GM12892 (cell line): ENCODE measurements around the gene RBFOX2.
"Not testable (repeated sequence)": the region's sequence is repeated elsewhere in the genome, so short reads cannot be mapped to it uniquely, and the experiment has no call there.

Experiments
- DNase-seq: peaks from one replicate; pipeline ENCODE4 v3.0.0; 2011; ENCODE audit not compliant: insufficient read length
- FAIRE-seq: peaks from 2 replicates; lab custom pipeline; 2011; peaks lifted over from hg19 to GRCh38; lab: Jason Lieb, UNC
- POLR2A ChIP-seq: IDR thresholded peaks from 2 replicates; pipeline ENCODE4 v1.6.1; 2011; ENCODE audit warnings: low read depth, low read length, control low read depth
- POLR2AphosphoS5 ChIP-seq: IDR thresholded peaks from 2 replicates; pipeline ENCODE4 v1.6.1; 2011; ENCODE audit warnings: low read depth, low read length, control low read depth
- TAF1 ChIP-seq: IDR thresholded peaks from 2 replicates; pipeline ENCODE4 v1.6.1; 2011; ENCODE audit warnings: low read depth, mild to moderate bottlenecking, control low read depth, low read length, borderline replicate concordance

RBFOX2 gene

DNA sequence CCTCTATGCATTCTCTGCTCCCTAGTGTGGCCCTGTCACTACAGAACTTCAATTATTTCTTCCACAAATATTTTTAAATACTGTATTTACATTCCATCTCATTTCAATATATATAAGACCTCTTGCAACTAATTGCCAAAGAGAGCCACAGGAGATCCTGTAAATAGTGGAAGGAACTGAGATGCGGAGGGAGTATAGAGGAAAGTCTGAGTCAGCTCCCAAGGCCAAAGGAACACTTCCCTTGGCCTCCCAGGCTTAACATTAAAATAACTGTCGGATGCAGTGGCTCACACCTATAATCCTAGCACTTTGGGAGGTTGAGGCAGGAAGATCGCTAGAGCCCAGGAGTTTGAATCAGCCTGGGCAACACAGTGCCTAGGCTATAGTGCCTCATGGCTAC lies 31.2 kb downstream of the RBFOX2 start:
- TF ChIP-seq POLR2A = no peak
- no peak for TF ChIP-seq TAF1
- no peak for TF ChIP-seq POLR2AphosphoS5
- FAIRE-seq = no peak

DNA sequence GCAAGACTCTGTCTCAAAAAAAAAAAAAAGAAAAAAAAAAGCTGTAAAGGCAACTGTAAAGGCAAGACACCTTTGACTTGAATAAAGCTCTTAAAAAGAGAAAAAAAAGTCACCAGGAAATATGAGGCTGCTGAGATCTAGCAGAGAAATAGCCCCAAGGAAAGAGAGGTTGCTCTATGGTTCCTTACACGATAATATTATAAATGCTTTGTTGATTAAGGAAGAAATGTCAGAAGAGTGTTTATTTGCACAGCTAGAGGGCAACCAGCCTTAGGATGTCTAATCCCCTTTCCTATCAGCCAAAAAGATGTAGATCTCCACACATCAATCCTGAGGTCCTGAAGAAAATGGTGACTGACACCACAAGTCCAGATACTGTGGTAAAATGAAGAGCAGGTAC lies 32.0 kb downstream of the RBFOX2 start:
- TF ChIP-seq POLR2AphosphoS5 (no peak), TAF1 (no peak), POLR2A (no peak)
- no peak for DNase-seq
- FAIRE-seq = no peak

More for the DNA sequence above, 31.2 kb downstream of the RBFOX2 start:
- DNase-seq = no peak

DNA sequence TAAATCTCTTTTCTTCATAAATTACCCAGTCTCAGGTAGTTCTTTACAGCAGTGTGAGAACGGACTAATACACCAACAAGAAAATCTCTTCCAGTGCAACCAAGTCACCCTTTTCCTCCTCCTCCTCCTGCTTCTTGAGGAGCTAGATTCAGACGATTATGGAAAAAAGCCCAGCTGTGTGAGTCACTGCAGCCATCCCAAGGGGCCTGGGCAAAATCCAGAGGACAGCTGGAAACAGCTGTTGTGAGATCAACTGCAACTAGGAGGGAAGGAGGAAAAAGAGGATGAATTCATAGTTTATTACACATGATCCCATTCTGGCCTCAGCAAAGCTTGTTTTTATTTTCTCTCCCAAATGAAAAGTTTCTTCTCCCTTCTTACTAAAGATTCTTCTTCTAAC lies 32.9 kb downstream of the RBFOX2 start:
- DNase-seq (no peak), FAIRE-seq (no peak)
- TF ChIP-seq POLR2A = no peak
- no peak for TF ChIP-seq TAF1
- no peak for TF ChIP-seq POLR2AphosphoS5

DNA sequence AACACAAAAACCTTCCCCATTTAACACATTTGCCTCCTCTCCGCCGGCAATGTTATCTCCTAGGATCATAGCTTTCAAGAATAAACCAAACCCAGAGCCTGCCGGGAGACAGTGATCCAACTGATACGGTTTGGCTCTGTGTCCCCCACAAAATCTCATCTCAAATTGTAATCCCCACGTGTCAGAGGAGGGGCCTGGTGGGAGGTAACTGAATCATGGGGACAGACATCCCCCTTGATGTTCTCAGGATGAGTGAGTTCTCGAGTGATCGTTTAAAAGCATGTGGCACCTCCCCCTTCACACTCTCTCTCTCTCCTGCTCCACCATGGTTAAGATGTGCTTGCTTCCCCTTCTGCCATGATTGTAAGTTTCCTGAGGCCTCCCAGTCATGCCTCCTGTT lies 33.3 kb downstream of the RBFOX2 start:
- no peak for TF ChIP-seq POLR2A
- no peak for TF ChIP-seq POLR2AphosphoS5
- no peak for TF ChIP-seq TAF1
- DNase-seq (no peak), FAIRE-seq (no peak)

DNA sequence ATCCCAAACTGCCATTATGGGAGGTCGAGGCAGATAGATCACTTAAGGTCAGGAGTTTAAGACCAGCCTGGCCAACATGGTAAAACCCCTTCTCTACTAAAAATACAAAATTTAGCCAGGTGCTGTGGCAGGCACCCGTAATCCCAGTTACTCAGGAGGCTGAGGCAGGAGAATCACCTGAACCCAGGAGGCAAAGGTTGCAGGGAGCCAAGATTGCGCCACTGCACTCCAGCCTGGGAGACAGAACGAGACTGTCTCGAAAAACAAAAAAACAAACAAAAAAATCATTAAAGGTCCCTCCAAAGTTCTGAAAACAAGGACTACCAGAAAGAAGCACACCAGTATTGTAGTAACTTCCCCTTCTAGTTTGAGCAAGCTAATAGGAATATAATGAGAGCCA lies 34.9 kb downstream of the RBFOX2 start:
- FAIRE-seq, DNase-seq: not testable (repeated sequence)

DNA sequence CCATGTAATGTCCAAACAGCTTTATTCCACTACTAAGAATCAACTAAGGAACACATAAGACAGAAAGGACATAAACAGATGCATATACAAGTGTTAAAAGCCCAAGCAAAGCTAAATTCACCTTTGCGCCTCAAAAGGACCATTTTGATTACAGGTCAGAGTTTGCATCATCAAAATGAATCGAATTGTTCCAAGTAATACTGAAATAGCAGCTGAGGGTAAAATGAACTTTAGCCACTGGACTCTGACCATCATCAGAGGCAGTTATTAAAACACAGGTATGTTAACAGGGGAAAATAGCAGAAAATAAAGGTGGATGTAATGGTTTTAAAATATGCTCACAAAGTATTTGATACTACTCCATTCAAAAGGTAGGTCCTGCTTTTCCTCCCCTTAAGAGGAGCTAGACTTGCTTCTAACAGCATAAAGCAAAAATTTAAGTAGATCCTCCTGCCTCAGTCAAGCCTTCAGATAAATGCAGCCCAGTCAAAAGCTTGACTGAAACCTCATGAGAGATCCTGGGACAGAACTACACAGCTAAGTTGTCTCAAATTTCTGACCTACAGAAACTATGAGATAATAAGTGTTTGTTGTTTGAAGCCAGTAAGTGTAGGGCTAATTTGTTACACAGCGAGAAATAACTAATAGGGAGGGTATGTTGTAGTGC lies 35.4 kb downstream of the RBFOX2 start:
- TF ChIP-seq POLR2A = no peak
- no peak for TF ChIP-seq POLR2AphosphoS5
- TF ChIP-seq TAF1 = no peak
- FAIRE-seq = no peak

DNA sequence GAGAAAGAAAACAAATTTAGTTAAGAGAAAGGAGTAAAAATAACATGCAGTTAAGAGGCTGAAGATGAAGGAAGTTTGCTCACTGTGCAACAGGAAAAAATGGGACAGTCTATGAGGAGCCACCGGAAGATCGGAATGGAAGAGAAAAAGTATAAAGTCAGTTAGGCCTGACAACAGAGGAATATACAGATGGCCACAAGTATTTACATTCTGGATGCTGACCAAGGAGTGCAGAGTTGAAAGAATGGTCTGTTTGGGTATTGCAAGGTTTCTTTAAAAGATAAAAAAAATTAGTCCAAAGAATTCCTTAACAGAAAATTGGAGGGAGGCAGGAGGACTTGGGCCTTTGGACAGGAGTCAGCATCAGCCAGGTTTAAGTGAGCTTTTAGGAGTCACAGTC lies 37.5 kb downstream of the RBFOX2 start:
- DNase-seq (no peak), FAIRE-seq (no peak)
- TF ChIP-seq POLR2A (no peak), POLR2AphosphoS5 (no peak), TAF1 (no peak)

More for the DNA sequence above, 35.4 kb downstream of the RBFOX2 start:
- no peak for DNase-seq

DNA sequence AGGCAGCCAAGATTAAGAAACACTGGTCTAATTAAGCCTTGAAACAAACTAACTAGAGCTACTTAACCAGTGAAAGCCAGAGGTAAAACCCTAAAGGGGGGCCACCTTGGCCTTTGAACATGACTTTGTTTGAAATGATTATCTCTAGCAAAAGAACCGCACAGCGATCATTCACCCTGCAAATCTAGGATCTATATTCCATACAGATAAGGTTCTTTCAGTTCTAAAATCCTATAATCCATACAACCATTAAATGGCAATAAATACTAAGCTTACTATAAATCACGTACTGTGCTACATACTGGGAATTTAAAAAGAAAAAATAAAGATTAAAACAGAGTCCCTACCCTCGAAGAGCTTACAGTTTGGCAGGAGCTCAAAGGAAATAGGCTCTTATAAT lies 40.6 kb downstream of the RBFOX2 start:
- peak; percentile 30 for FAIRE-seq
- TF ChIP-seq TAF1 = no peak
- no peak for TF ChIP-seq POLR2AphosphoS5
- TF ChIP-seq POLR2A = no peak
- DNase-seq = no peak

DNA sequence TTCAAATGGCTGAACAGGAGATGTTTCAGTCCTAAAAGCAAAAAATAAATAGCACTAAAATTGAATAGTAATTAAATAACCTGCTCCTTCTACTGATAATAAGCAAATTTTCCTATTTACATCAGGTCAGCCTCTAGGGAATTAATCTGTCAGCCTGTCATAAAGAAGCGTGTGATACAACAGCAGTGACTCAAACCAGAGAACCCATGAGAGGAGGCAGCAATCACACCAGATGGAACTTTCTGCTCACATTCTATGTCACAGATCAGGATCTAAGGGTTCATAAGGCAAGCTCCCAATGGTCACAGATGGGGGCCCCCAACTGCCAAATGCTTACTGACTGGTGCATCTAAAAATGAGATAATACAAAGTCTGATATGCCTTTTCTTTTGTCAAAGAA lies 41.1 kb downstream of the RBFOX2 start:
- DNase-seq (no peak), FAIRE-seq (no peak)
- no peak for TF ChIP-seq POLR2A

DNA sequence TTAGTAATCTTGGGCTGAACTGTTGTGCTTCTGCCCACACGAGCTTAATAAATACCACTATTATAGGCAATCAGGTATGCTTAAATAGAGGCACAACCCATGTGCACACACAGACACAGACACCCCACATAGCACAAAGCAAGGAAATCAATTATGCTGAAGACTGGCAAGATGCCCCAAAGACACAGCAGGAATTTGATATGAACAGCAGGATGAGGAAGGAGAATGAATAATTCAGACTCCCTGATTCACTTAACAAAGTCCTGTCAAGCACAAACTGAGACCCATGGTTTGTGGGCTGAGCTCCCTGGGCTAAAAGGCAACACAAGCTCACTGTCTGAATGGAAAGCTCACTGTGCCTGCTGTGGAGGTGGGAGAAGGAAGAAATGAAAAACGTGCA lies 42.5 kb downstream of the RBFOX2 start:
- no peak for TF ChIP-seq POLR2AphosphoS5
- TF ChIP-seq TAF1 = no peak
- TF ChIP-seq POLR2A = no peak
- DNase-seq (no peak), FAIRE-seq (no peak)

DNA sequence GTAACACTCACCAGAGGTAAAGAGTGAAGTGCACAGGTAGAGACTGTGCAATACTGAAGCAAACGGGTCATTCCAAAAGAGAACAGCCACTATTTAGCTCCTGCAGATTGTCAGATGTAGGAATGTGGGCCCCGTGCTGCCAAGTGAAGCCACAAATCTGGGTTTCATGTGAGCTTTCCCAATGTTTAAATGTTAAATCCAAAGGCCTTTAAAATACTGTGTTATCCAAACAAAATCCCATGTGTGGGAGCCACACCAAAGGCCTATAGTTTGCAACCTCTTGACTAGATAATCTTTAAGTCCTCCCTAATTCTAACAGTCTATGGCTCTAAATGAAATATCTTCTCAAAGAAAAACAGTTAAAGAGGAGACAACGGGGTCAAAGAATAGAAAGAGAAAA lies 43.3 kb downstream of the RBFOX2 start:
- DNase-seq (no peak), FAIRE-seq (no peak)
- no peak for TF ChIP-seq POLR2A
- TF ChIP-seq TAF1 = no peak
- no peak for TF ChIP-seq POLR2AphosphoS5

DNA sequence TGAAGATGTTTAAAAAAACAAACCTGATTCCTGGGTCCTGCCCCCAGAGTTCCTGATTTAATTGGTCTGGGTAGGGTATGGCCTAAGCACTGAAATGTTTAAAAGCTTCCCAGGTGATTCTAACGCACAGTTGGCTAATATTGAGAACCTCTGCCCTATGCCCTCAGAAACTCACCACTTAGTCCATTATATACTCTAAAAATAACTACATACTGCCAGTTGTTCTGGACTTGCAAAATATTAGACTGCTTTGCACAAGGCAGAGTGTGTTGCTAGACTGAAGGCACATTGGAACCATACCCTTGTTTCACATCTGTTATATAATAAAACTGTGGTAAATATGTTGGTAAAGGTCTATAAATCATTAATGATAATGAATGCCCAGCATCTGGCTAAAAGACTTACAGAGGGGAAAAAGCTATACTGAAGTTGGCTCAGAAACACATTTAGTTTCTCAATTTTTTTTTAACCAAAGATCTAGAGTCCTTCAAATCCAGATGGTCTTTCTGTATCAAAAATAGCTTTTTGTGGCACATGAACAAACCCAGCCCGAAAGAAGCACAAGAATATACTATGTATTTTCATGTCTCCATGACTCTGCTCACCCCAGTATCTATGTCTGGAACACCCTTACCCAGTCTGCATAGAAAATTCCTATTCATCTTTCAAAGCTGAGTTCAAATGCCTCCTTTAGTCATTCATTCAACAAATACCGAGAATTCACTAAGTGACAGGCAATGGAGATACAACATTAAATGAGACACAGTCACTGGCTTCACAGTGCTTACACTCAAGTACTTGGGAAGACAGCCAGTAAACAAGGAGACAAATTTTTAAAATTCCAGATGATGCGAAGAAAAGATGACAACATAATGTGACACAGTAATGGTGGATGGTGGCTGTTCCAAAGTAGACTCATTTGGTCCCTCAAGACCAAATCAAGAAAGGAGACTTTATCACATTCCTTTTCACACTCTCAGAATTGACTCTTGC lies 44.1 kb downstream of the RBFOX2 start:
- TF ChIP-seq POLR2A = no peak
- TF ChIP-seq TAF1 = no peak
- TF ChIP-seq POLR2AphosphoS5 = no peak
- FAIRE-seq (no peak), DNase-seq (no peak)
